Bone marrow (tissue), 2 donors: ENCODE measurements around the gene SRP14.
"Not testable (repeated sequence)": the region's sequence is repeated elsewhere in the genome, so short reads cannot be mapped to it uniquely, and the experiment has no call there.

Source experiments
- DNase-seq, 2 donors: peaks; one replicate each; lab custom pipeline; 2025; lab: John Stamatoyannopoulos, UW

The SRP14 gene

DNA sequence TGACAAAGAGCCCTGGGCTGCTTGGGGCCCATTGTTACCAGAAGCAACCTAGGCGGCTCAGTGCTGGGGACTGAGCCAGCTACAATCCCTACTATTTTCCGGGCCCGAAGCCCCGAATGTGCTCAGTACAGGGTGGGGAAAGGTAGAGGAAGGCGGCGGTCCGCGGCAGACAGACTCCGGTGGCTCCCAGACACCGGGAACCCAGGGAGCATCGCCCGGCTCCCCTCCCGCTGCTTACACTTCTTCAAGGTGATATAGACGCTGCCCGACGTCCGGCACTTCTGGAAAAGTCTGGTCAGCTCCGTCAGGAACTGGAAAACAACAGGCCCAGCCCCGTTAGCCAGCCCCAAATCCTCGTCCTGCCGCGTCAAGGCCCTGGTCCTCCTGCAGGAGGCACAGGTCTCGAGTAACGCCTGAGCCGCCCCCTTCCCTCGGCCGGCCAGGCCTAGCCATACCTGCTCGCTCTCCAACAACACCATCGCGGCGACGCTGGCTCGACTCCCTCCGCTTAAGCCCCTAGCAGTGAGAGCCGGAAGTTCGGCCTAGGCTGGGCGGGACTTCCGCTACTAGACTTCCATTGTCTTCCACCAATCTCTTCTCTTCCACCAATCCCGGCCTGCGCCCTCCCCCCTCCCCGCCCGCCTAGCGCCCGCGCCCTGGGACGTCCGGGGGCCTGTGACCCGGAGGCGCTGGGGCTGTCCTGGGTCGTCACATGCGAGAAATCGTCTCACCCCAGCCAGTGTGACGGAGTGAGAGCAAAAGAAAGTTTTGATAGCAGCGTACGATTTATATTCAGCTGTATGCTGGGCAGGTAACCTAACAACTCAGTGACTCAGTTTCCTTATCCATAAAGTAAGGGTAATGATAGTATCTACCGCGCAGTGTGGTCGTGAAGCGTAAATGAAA, at the start of gene SRP14:
Gene SRP14 (minus strand): TSS at position 544 of the 906 bp plus-strand sequence. CDS start 65 bp downstream, at position 479.
- DNase-seq = peak; percentile 74 to 95

DNA sequence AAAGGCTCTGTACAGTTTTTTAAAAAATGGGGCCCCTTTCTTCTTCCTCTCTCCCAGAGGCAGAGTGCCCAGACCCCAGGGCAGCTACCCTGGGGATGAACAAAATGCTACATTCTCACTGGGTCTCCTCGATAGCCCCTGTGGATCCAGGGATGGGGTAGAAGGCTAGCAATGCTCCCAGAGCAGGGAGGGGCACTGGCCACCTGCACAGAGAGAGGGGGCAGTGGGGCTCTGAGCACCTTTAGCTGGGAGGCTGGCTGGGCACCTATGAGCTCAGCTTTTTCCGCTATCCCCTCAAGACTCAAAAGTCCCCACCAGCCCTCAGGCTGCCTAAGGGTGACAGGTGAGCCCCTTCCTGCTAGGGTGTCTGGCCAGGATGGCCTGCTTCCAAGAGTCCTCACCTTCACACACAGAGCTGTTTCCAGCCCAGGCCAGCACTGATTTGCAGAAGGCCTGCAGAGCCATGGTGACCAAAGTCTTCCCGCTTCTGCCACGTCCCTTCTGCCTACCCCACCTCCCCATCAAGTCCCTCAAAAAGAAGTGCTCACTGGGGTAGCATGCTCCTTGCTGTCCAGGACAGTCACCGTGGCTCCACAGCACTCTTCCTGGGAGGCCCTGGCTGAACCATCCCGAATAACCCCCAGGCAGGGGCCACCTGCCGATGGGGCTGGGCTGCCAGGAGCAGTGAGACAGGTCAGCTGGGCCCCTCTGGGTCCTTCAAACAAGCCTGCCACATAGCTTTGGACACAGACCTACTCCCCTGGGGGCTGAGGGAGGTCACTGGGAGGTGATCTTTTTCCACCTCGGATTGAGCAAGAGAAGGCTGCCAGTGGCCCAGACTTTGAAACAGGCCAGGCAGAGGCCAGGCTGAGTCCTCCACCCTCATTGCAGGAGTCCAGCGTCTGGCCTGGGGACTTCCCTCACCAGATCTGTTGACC, 49.3 kb upstream of the SRP14 start:
- DNase-seq = no peak

- no peak for DNase-seq
These were observed 48.3 kb upstream of the SRP14 start for GRCh38 chr15:40087068-40087810.

- no peak for DNase-seq
These were observed 46.3 kb upstream of the SRP14 start for GRCh38 chr15:40085266-40085665.

GRCh38 chr15:40084650-40085049, 45.7 kb upstream of the SRP14 start:
- no peak for DNase-seq

- DNase-seq = no peak
These were observed 43.4 kb upstream of the SRP14 start for GRCh38 chr15:40082195-40082883.

DNA sequence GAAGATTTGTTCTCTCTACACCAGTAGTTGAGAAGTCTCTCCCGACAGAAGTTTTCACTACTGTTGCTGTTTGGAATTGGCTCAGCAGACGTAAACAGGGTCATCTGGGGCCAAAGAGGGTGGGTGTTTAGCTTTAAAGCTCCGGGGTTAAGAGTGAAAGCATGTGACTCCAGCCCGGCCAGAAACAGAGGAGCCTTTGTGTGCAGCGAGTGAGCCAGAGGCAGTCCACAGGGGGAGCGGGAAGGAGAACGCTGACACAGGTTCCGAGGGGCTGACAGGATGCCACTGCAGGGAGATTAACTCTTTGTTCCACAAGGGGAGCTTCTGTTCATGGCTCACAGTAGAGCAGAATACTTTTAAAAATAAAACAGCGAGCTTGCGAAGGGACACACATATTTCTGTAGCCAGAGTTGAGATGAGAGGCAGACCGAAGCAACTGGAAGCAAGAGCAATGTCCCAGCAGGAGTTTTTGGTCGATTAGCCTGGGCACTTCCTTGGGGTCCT, 42.8 kb upstream of the SRP14 start:
- DNase-seq = peak in 1 of 2 donors; percentile 69

DNA sequence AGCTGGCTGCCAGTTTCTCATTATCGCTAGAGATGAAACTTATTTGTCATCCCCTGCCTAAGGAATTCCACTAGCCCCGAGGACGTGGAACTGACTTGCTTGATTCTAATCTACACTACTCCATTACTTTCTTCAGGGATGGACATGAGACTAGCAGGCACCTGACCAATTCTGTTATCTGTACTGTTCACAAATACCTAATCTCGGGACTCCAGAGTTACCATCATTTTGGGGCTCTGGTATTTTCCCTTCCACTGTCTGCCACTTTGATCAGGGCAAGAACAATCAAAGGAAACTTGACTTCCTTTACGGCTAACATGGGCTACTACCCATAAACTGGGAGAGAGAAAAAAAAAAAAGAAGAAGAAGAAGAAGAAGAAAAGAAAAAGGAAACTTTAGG, 41.9 kb upstream of the SRP14 start:
- no peak for DNase-seq

GRCh38 chr15:40080104-40080503, 41.1 kb upstream of the SRP14 start:
- no peak for DNase-seq

- DNase-seq = no peak
These were observed 40.5 kb upstream of the SRP14 start for GRCh38 chr15:40079456-40079855.

GRCh38 chr15:40075298-40076044, 36.5 kb upstream of the SRP14 start:
- peak in 1 of 2 donors; percentile 16 for DNase-seq

DNA sequence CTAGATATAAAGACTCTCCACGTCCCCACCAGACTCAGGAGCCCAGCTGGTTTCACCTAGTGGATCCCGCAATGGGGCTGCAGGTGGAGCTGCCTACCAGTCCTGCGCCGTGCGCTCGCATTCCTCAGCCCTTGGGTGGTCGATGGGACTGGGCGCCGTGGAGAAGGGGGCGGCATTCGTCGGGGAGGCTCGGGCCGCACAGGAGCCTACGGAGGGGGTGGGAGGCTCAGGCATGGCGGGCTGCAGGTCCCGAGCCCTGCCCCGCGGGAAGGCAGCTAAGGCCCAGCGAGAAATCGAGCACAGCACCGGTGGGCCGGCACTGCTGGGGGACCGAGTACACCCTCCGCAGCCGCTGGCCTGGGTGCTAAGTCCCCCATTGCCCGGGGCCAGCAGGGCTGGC, 35.7 kb upstream of the SRP14 start:
- not testable (repeated sequence) for DNase-seq

DNA sequence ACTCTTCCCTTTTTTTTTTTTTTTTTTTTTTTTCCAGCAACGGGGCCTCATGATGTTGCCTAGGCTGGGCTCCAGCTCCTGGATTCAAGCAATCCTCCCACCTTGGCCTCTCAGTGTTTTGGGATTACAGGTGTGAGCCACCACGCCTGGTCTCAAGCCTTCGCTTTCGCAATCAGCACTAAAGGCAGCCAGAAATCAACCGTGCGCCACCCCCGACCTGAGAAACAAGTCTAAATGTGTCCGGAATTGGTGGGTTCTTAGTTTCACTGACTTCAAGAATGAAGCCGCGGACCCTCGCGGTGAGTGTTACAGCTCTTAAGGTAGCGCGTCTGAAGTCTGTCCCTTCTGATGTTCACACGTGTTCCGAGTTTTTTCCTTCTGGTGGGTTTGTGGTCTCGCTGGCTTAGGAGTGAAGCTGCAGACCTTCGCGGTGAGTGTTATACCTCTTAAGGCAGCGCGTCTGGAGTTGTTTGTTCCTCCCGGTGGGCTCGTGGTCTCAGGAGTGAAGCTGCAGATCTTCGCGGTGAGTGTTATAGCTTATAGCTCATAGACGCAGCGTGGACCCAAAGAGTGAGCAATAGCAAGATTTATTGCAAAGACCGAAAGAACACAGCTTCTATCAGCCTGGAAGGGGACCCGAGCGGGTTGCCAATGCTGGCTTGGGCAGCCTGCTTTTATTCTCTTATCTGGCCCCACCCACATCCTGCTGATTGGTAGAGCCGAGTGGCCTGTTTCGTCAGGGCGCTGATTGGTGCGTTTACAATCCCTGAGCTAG, 34.9 kb upstream of the SRP14 start:
- DNase-seq = not testable (repeated sequence)

GRCh38 chr15:40072216-40072990, 33.4 kb upstream of the SRP14 start:
- no peak for DNase-seq

DNA sequence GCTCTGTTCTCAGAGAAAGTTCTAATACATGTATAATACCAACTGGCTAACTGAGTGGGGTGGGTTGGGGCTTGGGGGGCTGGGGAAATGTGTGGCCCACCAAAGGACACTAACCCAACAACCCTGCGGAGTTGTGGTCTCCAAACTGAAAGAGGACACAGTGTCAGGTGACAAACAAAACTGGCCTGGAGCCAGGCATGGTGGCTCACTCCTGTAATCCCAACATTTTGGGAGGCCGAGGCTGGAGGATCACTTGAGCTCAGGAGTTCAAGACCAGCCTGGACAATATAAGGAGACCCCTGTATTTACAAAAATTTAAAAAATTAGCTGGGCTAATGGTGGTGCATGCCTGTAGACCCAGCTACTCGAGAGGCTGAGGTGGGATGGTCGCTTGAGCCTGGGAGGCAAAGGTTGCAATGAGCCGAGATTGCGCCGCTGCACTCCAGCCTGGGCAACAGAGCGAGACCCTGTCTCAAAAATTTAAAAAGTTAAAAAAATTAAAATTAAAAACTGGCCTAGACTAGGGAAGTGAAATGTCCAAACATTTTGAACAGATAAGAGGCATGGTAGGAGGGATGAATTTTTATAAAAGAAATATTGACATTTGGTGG, 31.7 kb upstream of the SRP14 start:
- DNase-seq = no peak

GRCh38 chr15:40070166-40070557, 31.2 kb upstream of the SRP14 start:
- no peak for DNase-seq

GRCh38 chr15:40069178-40070165, 30.5 kb upstream of the SRP14 start:
- DNase-seq = no peak
